ENCODE measurements around the gene HMX2.

The HMX2 gene

DNA sequence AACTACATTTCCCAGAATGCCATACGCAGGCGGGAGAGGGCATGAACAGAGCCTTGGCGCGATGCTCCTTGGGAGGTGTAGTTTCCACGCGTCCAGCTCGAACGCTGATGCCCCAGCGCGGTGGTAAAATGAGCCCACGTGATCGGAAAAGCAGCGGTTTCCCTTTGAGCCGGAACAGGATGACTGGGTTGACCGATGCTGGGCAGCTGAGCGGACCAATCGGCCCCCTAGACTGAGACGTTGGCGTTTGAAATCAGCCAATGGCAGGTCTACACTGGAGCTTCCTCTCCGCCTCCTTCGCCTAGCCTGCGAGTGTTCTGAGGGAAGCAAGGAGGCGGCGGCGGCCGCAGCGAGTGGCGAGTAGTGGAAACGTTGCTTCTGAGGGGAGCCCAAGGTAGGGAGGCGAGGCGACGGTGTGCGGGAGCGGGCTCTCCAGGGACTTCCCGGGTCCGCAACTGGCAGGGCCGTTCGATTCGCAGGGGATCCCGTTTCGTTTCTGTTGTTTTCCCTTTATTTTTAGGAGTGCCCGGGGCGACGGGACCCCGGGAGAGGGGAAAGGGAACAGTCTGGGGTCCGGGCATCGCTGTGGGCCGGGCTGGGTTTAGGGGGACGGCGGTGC, 6.3 kb downstream of the HMX2 start, which contains the start of gene BUB3:
Gene BUB3, plus strand, starts transcription at position 311 of the 619 bp plus-strand sequence. CDS start 516 bp downstream, outside the sequence.
- TF ChIP-seq, protein P1, sequence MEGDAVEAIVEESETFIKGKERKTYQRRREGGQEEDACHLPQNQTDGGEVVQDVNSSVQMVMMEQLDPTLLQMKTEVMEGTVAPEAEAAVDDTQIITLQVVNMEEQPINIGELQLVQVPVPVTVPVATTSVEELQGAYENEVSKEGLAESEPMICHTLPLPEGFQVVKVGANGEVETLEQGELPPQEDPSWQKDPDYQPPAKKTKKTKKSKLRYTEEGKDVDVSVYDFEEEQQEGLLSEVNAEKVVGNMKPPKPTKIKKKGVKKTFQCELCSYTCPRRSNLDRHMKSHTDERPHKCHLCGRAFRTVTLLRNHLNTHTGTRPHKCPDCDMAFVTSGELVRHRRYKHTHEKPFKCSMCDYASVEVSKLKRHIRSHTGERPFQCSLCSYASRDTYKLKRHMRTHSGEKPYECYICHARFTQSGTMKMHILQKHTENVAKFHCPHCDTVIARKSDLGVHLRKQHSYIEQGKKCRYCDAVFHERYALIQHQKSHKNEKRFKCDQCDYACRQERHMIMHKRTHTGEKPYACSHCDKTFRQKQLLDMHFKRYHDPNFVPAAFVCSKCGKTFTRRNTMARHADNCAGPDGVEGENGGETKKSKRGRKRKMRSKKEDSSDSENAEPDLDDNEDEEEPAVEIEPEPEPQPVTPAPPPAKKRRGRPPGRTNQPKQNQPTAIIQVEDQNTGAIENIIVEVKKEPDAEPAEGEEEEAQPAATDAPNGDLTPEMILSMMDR (conservative IDR thresholded peaks at IDR 0.05; ENCODE audit: control insufficient read depth, insufficient read depth, low read depth, low read length), result no peak
- peak; percentile 100 for DNase-seq (ENCODE audit: low read depth)
- peak within 1 kb of the TSS; percentile 91 for H3K4me3 ChIP-seq (ENCODE audit: control insufficient read depth, low read depth, low read length)

DNA sequence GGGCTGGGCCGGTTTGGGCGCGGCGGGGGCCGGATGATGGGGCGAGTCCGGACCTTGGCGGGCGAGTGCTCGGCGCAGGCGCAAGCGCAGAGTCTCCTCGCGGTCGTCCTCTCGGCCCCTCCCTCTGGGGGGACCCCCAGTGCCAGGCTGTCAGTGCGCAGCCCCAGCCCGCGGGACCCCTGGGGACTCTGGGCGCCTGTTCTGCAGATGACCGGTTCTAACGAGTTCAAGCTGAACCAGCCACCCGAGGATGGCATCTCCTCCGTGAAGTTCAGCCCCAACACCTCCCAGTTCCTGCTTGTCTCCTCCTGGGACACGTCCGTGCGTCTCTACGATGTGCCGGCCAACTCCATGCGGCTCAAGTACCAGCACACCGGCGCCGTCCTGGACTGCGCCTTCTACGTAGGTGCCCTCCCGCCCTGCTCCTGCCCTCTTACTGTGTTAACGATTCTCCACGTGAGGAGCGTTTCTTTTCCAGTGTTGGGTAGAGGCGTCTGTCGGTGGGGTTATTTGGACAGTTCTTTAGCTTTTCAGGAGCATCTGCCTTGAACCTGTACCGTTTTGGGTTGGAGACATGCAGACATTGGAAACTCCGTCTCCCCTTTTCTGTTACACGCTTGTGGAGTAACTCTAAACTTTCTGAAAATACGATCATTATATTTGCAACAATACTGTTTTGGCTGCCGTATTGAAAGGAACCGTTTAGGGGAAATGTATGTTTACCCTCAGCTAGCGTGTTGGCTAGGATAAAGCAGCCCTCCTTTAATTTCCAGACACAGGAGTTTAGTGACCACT, 7.0 kb downstream of the HMX2 start:
- TF ChIP-seq, protein P1 (conservative IDR thresholded peaks at IDR 0.05; ENCODE audit: control insufficient read depth, insufficient read depth, low read depth, low read length), result no peak
- DNase-seq (ENCODE audit: low read depth), result peak; percentile 48
- H3K4me3 ChIP-seq (ENCODE audit: control insufficient read depth, low read depth, low read length), result peak overlapping the region; percentile 91

DNA sequence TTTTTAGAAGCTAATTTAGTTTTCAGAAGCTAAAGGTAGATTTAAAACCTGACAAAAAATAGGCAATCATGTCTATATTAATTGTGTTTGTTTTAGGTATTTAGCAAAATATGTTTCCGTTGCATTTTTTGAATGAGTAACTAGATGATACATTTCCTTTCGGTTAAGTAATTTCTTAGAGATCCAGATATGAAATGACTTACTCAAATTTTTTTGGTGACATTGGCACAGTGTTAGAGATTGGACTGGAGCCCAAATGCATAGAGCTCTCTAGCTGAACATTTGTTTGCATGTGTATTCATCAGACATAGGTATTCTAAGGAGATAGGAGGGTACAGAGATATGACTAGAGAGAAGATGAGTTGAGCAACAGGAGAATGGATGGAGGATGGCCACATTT, 8.1 kb downstream of the HMX2 start:
- peak overlapping the region; percentile 91 for H3K4me3 ChIP-seq (ENCODE audit: control insufficient read depth, low read depth, low read length)
- DNase-seq (ENCODE audit: low read depth), result peak; percentile 45
- TF ChIP-seq, protein P1 (conservative IDR thresholded peaks at IDR 0.05; ENCODE audit: control insufficient read depth, insufficient read depth, low read depth, low read length), result no peak

DNA sequence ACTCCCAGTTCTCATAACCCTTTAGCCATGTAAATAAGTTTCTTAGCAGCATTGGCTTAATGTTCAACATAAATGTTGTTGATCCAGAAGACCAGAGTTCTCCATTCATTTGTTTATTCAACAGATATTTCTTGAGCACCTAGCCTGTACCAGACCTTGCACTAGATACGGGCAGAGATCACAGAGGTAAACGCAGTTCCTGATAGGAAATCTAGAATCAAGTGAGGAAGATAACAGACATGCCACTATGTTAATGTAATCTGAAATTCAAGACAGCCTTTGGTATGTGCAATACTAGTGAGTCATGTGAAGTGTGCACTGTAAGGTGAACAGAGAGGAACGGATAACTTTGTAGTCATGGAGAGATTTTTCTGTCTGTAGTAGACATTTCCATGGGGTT, 9.3 kb downstream of the HMX2 start:
- H3K4me3 ChIP-seq (ENCODE audit: control insufficient read depth, low read depth, low read length), result peak overlapping the region; percentile 8
- TF ChIP-seq, protein P1 (conservative IDR thresholded peaks at IDR 0.05; ENCODE audit: control insufficient read depth, insufficient read depth, low read depth, low read length), result no peak
- DNase-seq (ENCODE audit: low read depth), result peak; percentile 61

DNA sequence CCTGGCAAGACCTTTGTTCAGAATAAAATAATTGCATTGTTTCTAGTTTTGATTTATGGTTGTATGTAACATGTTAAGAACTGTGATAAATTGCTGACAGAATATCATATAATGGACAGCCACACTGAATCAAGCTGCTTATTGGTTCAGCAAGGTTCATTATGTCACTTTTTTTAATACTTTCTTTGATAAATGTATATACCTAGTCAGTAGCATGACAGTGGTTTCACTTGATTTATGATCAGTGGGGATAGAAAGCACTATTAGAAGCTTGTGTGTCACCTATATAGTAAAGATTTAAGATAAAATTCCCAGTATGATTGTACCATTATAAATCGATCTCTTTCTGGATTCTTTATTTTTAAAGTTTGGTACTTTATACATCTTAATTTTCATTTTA, 10.7 kb downstream of the HMX2 start:
- DNase-seq (ENCODE audit: low read depth), result no peak
- no peak overlapping the region for H3K4me3 ChIP-seq (ENCODE audit: control insufficient read depth, low read depth, low read length)
- TF ChIP-seq, protein P1 (conservative IDR thresholded peaks at IDR 0.05; ENCODE audit: control insufficient read depth, insufficient read depth, low read depth, low read length), result no peak

DNA sequence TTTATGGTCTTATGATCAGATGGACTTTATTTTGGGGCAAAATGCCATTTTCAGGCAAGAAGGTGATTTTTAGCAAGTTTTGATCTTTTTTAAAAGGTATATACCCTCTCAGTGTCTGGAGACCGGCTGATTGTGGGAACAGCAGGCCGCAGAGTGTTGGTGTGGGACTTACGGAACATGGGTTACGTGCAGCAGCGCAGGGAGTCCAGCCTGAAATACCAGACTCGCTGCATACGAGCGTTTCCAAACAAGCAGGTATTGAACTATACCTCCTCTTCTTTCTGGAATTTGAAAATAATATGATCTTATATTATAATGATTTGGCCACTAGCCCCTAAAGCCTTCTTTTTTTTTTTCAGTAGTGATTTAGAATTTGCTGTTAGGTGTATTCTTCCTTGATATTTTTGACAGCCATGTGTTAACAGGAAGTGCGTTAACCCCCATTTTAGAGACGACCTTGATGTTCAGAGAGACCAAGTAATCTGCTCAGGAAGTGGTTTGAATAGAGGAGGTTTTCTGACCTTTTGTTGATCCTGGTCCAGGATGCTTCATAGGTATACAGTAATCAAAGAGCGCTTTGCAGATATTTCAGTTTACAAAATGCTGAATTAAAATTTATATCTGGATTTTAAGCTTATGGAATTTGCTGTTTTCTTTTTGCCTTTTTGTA, 12.5 kb downstream of the HMX2 start:
- no peak overlapping the region for H3K4me3 ChIP-seq (ENCODE audit: control insufficient read depth, low read depth, low read length)
- DNase-seq (ENCODE audit: low read depth), result no peak
- TF ChIP-seq, protein P1 (conservative IDR thresholded peaks at IDR 0.05; ENCODE audit: control insufficient read depth, insufficient read depth, low read depth, low read length), result no peak
